HepG2 (cell line): ENCODE measurements around the gene PPP1R14D. TPM values are rescaled to one million over a fixed set of nuclear protein-coding genes. Genes with fewer than 3 reads are reported as not detected.

ENCODE experiments used
- CC2D1A ChIP-seq: sonication (generic); formaldehyde crosslinking; IDR thresholded peaks from 2 replicates; pipeline ENCODE4 v1.8.1; 2023; ENCODE audit warnings: mild to moderate bottlenecking, missing genetic modification reagents
- GATA4 ChIP-seq: sonication (generic); IDR thresholded peaks from 2 replicates; pipeline ENCODE4 v1.6.1; 2016; ENCODE audit warnings: antibody characterized with exemption, low read depth, borderline replicate concordance
- HNF4A ChIP-seq: sonication (generic); formaldehyde crosslinking; IDR thresholded peaks from 2 replicates; pipeline ENCODE4 v1.4.0; 2020; ENCODE audit warnings: missing genetic modification reagents
- KLF12 ChIP-seq: sonication (generic); formaldehyde crosslinking; IDR thresholded peaks from 2 replicates; pipeline ENCODE4 v1.4.0; 2020; ENCODE audit warnings: missing genetic modification reagents, borderline replicate concordance
- LCORL ChIP-seq, 2 experiments: fragments of 450-650 bp in 1 of 2; sonication (generic) in 1 of 2; formaldehyde crosslinking in 1 of 2; IDR thresholded peaks; 2 replicates each; pipeline versions ENCODE4 v1.5.0 to v1.6.1; 2017 to 2020; ENCODE audit warnings: antibody characterized with exemption in 1 of 2, missing genetic modification reagents in 1 of 2
- MATR3 ChIP-seq: sonication (generic); formaldehyde crosslinking; IDR thresholded peaks from 2 replicates; pipeline ENCODE4 v1.4.0; 2020; ENCODE audit warnings: missing genetic modification reagents
- MBNL3 ChIP-seq: fragments of 250-450 bp; sonication (Bioruptor Pico); conservative IDR thresholded peaks from 2 replicates; pipeline ENCODE4 v1.8.0; 2022; ENCODE audit warnings: mild to moderate bottlenecking, inconsistent platforms
- NFATC3 ChIP-seq: sonication (generic); formaldehyde crosslinking; IDR thresholded peaks from 2 replicates; pipeline ENCODE4 v1.5.1; 2020; ENCODE audit warnings: mild to moderate bottlenecking, missing genetic modification reagents
- NR2F2 ChIP-seq: IDR thresholded peaks from 2 replicates; pipeline ENCODE4 v1.6.1; 2012; ENCODE audit warnings: low read depth, inconsistent platforms, borderline replicate concordance
- PITX1 ChIP-seq: sonication (generic); formaldehyde crosslinking; IDR thresholded peaks from 2 replicates; pipeline ENCODE4 v1.5.1; 2020; ENCODE audit warnings: mild to moderate bottlenecking, missing genetic modification reagents
- SKI ChIP-seq: fragments of 450-650 bp; IDR thresholded peaks from one replicate; pipeline ENCODE4 v1.6.1; 2018; ENCODE audit warnings: mild to moderate bottlenecking; ENCODE audit not compliant: partially characterized antibody
- SRSF1 ChIP-seq: fragments of 200-400 bp; formaldehyde crosslinking; optimal IDR thresholded peaks from 2 replicates; pipeline ENCODE3; 2017; ENCODE audit warnings: mild to moderate bottlenecking, low read depth, low read length, moderate library complexity
- SRSF9 ChIP-seq: fragments of 200-400 bp; formaldehyde crosslinking; IDR thresholded peaks from 2 replicates; pipeline ENCODE4 v1.6.1; 2018; ENCODE audit warnings: borderline replicate concordance, mild to moderate bottlenecking, low read depth, low read length; ENCODE audit not compliant: insufficient read depth, poor library complexity, severe bottlenecking
- TCF12 ChIP-seq, 2 experiments: fragments of 450-650 bp in 1 of 2; sonication (generic) in 1 of 2; formaldehyde crosslinking in 1 of 2; IDR thresholded peaks; 2 replicates each; pipeline versions ENCODE4 v1.6.1 to v1.8.0; 2017 to 2022; ENCODE audit warnings: antibody characterized with exemption in 1 of 2, mild to moderate bottlenecking in 1 of 2, missing genetic modification reagents in 1 of 2, moderate library complexity in 1 of 2
- YY1 ChIP-seq: IDR thresholded peaks from 2 replicates; pipeline ENCODE4 v1.6.1; 2011; ENCODE audit warnings: low read length, low read depth, moderate library complexity, mild to moderate bottlenecking; ENCODE audit not compliant: insufficient read depth, insufficient replicate concordance
- ZFP62 ChIP-seq: sonication (generic); formaldehyde crosslinking; IDR thresholded peaks from 2 replicates; pipeline ENCODE4 v1.4.0; 2020; ENCODE audit warnings: missing genetic modification reagents
- ZKSCAN5 ChIP-seq: sonication (generic); formaldehyde crosslinking; IDR thresholded peaks from 2 replicates; pipeline ENCODE4 v1.5.1; 2020; ENCODE audit warnings: mild to moderate bottlenecking, missing genetic modification reagents
- ZNF44 ChIP-seq: sonication (generic); formaldehyde crosslinking; IDR thresholded peaks from 2 replicates; pipeline ENCODE4 v1.5.1; 2020; ENCODE audit warnings: mild to moderate bottlenecking, missing genetic modification reagents
- ZNF839 ChIP-seq: sonication (generic); formaldehyde crosslinking; IDR thresholded peaks from 2 replicates; pipeline ENCODE4 v1.4.0; 2020; ENCODE audit warnings: missing genetic modification reagents, mild to moderate bottlenecking, borderline replicate concordance
- polyA plus RNA-seq, 8 experiments: library from polyadenylated mRNA; depleted of rRNA in 3 of 8; stranded (reverse) in 7 of 8; unstranded in 1 of 8; fragments of >200 nt; fragmentation: Illumina TruSeq in 4 of 8; extraction: Trizol in 4 of 8; gene quantifications; 2 replicates each; pipeline versions ENCODE4 v1.2.1 to v1.2.3, GENCODE V29; 2011 to 2016; ENCODE audit warnings: low read depth in 4 of 8, missing spikeins in 1 of 8, mixed read lengths in 1 of 8; ENCODE audit not compliant: insufficient read depth in 1 of 8
- total RNA-seq, 5 experiments: library from RNA; depleted of rRNA; stranded (reverse); fragments of >200 nt; fragmentation: Illumina TruSeq; extraction: Trizol; gene quantifications; 2 replicates each; pipeline ENCODE4 v1.2.3, GENCODE V29; 2016; ENCODE audit warnings: low read depth in 1 of 5
- TF ChIP-seq, protein P1 (sequence below): sonication (generic); formaldehyde crosslinking; IDR thresholded peaks from 2 replicates; pipeline ENCODE4 v1.8.0; 2022; ENCODE audit warnings: mild to moderate bottlenecking, missing genetic modification reagents, moderate library complexity
- TF ChIP-seq, protein P2 (sequence below): sonication (generic); formaldehyde crosslinking; IDR thresholded peaks from 2 replicates; pipeline ENCODE4 v1.5.0; 2020; ENCODE audit warnings: missing genetic modification reagents
- TF ChIP-seq, protein P3 (sequence below): sonication (generic); formaldehyde crosslinking; IDR thresholded peaks from 2 replicates; pipeline ENCODE4 v1.5.0; 2020; ENCODE audit warnings: mild to moderate bottlenecking, missing genetic modification reagents, moderate library complexity
- TF ChIP-seq, protein P4 (sequence below): IDR thresholded peaks from 2 replicates; pipeline ENCODE4 v1.6.1; 2016; ENCODE audit warnings: mild to moderate bottlenecking, missing biosample characterization, missing genetic modification reagents
- TF ChIP-seq, protein P5 (sequence below): sonication (generic); IDR thresholded peaks from 2 replicates; pipeline ENCODE4 v1.6.1; 2016; ENCODE audit warnings: low read depth, borderline replicate concordance

PPP1R14D gene
- total and polyA plus RNA-seq, 2 of the 13 experiments (the other 11 are each of a cell fraction or from before 2014, with no cell fraction given) = 0.53 to 0.55 TPM

DNA sequence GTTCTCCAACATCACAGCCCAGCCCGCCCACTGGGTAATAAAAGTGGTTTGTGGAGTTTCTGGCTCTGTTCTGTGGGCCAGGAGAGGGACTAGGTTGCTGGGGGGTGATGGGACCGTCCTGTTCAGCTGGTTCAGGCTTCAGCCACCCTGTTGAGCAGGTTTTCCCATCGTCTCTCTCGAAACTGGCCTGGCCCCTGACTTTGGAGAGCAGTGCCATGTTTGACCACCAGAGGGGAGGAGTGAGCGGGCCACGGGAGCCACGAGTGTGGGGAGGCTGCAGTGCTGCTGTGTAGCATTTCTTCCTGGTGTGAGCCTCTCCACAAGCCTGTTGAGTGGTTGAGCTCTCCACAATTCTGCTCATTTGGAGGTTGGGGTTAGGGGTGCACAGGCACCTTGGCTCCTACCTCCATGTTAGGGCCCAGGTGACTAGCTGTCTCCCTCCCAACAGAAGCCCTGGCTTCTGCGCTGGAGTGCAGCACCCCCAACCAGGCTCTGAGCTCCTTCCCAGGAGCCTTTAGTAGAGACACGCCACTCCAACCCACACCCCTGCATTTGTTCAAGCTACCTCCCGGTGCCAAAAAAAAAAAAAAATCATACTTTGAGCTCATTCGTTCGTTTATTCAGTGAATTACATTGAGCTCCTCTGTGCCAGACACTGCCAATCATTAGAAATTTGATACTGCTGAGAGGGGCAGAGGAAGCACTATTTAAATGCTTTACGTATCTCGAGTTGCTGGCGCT, 29.3 kb upstream of the PPP1R14D start (continued):
- TF ChIP-seq, protein P1, sequence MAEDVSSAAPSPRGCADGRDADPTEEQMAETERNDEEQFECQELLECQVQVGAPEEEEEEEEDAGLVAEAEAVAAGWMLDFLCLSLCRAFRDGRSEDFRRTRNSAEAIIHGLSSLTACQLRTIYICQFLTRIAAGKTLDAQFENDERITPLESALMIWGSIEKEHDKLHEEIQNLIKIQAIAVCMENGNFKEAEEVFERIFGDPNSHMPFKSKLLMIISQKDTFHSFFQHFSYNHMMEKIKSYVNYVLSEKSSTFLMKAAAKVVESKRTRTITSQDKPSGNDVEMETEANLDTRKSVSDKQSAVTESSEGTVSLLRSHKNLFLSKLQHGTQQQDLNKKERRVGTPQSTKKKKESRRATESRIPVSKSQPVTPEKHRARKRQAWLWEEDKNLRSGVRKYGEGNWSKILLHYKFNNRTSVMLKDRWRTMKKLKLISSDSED = no peak
- TF ChIP-seq NFATC3 (CRISPR knock-in tag) = no peak
- TF ChIP-seq ZFP62 (CRISPR knock-in tag) = no peak
- no peak for TF ChIP-seq KLF12 (CRISPR knock-in tag)
- no peak for TF ChIP-seq SRSF1
- TF ChIP-seq TCF12 (IDR thresholded peaks at IDR 0.05) = no peak
- no peak for TF ChIP-seq TCF12 (CRISPR knock-in tag; IDR thresholded peaks at IDR 0.05)
- TF ChIP-seq HNF4A (CRISPR knock-in tag) = peak; percentile 23; the same call in 1 of the 2 replicates
- TF ChIP-seq ZKSCAN5 (CRISPR knock-in tag) = no peak
- no peak for TF ChIP-seq SKI
- no peak for TF ChIP-seq GATA4
- no peak for TF ChIP-seq ZNF44
- no peak for TF ChIP-seq NR2F2
- TF ChIP-seq MATR3 (CRISPR knock-in tag) = no peak
- TF ChIP-seq, protein P2, sequence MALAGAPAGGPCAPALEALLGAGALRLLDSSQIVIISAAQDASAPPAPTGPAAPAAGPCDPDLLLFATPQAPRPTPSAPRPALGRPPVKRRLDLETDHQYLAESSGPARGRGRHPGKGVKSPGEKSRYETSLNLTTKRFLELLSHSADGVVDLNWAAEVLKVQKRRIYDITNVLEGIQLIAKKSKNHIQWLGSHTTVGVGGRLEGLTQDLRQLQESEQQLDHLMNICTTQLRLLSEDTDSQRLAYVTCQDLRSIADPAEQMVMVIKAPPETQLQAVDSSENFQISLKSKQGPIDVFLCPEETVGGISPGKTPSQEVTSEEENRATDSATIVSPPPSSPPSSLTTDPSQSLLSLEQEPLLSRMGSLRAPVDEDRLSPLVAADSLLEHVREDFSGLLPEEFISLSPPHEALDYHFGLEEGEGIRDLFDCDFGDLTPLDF = no peak
- TF ChIP-seq CC2D1A (CRISPR knock-in tag) = no peak
- TF ChIP-seq, protein P3, sequence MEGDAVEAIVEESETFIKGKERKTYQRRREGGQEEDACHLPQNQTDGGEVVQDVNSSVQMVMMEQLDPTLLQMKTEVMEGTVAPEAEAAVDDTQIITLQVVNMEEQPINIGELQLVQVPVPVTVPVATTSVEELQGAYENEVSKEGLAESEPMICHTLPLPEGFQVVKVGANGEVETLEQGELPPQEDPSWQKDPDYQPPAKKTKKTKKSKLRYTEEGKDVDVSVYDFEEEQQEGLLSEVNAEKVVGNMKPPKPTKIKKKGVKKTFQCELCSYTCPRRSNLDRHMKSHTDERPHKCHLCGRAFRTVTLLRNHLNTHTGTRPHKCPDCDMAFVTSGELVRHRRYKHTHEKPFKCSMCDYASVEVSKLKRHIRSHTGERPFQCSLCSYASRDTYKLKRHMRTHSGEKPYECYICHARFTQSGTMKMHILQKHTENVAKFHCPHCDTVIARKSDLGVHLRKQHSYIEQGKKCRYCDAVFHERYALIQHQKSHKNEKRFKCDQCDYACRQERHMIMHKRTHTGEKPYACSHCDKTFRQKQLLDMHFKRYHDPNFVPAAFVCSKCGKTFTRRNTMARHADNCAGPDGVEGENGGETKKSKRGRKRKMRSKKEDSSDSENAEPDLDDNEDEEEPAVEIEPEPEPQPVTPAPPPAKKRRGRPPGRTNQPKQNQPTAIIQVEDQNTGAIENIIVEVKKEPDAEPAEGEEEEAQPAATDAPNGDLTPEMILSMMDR (CRISPR knock-in tag) = peak; percentile 97
- TF ChIP-seq PITX1 (CRISPR knock-in tag) = peak; percentile 15; the same call in 1 of the 2 replicates
- TF ChIP-seq LCORL (IDR thresholded peaks at IDR 0.05) = no peak
- no peak for TF ChIP-seq LCORL (CRISPR knock-in tag; IDR thresholded peaks at IDR 0.05)
- no peak for TF ChIP-seq MBNL3 (CRISPR knock-in tag)
- TF ChIP-seq YY1 = peak; percentile 31
- TF ChIP-seq, protein P4, sequence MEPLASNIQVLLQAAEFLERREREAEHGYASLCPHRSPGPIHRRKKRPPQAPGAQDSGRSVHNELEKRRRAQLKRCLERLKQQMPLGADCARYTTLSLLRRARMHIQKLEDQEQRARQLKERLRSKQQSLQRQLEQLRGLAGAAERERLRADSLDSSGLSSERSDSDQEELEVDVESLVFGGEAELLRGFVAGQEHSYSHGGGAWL = no peak
- TF ChIP-seq ZNF839 (CRISPR knock-in tag) = no peak
- TF ChIP-seq, protein P5, sequence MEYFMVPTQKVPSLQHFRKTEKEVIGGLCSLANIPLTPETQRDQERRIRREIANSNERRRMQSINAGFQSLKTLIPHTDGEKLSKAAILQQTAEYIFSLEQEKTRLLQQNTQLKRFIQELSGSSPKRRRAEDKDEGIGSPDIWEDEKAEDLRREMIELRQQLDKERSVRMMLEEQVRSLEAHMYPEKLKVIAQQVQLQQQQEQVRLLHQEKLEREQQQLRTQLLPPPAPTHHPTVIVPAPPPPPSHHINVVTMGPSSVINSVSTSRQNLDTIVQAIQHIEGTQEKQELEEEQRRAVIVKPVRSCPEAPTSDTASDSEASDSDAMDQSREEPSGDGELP = peak; percentile 41; the same call in 1 of the 2 replicates
- TF ChIP-seq SRSF9 = no peak
